GM23338 (cell line): ENCODE data around the gene MRTFA.

Experiments used
- CREB1 ChIP-seq: fragments of 250-450 bp; sonication (Bioruptor Pico); IDR thresholded peaks from 2 replicates; pipeline ENCODE4 v1.5.0; 2020; ENCODE audit warnings: low read depth, mild to moderate bottlenecking, moderate library complexity
- EZH2 ChIP-seq: fragments of 200-600 bp; sonication (generic); IDR thresholded peaks from one replicate; pipeline ENCODE4 v1.8.0; 2017; ENCODE audit warnings: antibody characterized with exemption, mild to moderate bottlenecking, low read depth; ENCODE audit not compliant: unreplicated experiment
- EZH2phosphoT487 ChIP-seq: fragments of 200-600 bp; sonication (generic); IDR thresholded peaks from one replicate; pipeline ENCODE4 v1.8.1; 2018; ENCODE audit warnings: antibody characterized with exemption; ENCODE audit not compliant: unreplicated experiment
- NANOG ChIP-seq: IDR thresholded peaks from 2 replicates; pipeline ENCODE4 v1.6.1; 2016; ENCODE audit warnings: antibody characterized with exemption, borderline replicate concordance
- POLR2AphosphoS5 ChIP-seq: IDR thresholded peaks from 2 replicates; pipeline ENCODE4 v1.6.1; 2016; ENCODE audit warnings: antibody characterized with exemption, low read depth
- ZNF331 ChIP-seq: fragments of 250-450 bp; sonication (Bioruptor Pico); IDR thresholded peaks from 2 replicates; pipeline ENCODE4 v1.5.0; 2020; ENCODE audit warnings: low read depth, mild to moderate bottlenecking, moderate library complexity
- TF ChIP-seq, protein P1 (sequence below), 2 experiments: fragments of 200-600 bp in 1 of 2; sonication (generic) in 1 of 2; conservative IDR thresholded peaks; 2 replicates each; pipeline versions ENCODE4 v1.5.1 to v1.6.1; 2016 to 2017; ENCODE audit warnings: antibody characterized with exemption in 2 of 2, low read depth in 2 of 2, mild to moderate bottlenecking in 2 of 2, moderate library complexity in 1 of 2
- TF ChIP-seq, protein P2 (sequence below): fragments of 250-450 bp; sonication (Bioruptor Pico); IDR thresholded peaks from 2 replicates; pipeline ENCODE4 v1.5.0; 2020; ENCODE audit warnings: mild to moderate bottlenecking, moderate library complexity
- TF ChIP-seq, protein P3 (sequence below): IDR thresholded peaks from 2 replicates; pipeline ENCODE4 v1.6.1; 2016; ENCODE audit warnings: antibody characterized with exemption
- TF ChIP-seq, protein P4 (sequence below): IDR thresholded peaks from one replicate; pipeline ENCODE4 v1.6.1; 2018; ENCODE audit warnings: antibody characterized with exemption; ENCODE audit not compliant: unreplicated experiment

DNA sequence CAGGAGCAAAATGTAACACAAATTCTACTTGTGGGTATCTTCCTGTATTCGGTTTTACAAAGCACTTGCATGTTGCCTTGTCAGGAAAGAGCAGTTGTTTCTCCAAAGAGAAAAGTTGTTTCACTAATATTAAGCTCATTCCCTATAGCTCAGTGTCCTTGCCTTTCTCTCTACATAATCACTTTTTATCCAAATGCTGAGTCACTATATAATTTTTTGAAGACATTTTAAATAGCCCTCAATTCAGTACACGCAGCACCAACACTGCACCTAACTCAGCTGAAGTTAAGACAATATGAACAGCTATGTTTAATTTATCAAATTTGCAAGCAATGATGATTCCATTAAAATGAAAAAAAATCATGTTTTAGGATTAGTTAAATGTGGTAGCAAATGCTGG, 14.5 kb upstream of the MRTFA start:
- TF ChIP-seq, protein P1, sequence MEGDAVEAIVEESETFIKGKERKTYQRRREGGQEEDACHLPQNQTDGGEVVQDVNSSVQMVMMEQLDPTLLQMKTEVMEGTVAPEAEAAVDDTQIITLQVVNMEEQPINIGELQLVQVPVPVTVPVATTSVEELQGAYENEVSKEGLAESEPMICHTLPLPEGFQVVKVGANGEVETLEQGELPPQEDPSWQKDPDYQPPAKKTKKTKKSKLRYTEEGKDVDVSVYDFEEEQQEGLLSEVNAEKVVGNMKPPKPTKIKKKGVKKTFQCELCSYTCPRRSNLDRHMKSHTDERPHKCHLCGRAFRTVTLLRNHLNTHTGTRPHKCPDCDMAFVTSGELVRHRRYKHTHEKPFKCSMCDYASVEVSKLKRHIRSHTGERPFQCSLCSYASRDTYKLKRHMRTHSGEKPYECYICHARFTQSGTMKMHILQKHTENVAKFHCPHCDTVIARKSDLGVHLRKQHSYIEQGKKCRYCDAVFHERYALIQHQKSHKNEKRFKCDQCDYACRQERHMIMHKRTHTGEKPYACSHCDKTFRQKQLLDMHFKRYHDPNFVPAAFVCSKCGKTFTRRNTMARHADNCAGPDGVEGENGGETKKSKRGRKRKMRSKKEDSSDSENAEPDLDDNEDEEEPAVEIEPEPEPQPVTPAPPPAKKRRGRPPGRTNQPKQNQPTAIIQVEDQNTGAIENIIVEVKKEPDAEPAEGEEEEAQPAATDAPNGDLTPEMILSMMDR (conservative IDR thresholded peaks at IDR 0.05; ENCODE audit: low read depth in 2 of 2) = no peak
- TF ChIP-seq, protein P2, sequence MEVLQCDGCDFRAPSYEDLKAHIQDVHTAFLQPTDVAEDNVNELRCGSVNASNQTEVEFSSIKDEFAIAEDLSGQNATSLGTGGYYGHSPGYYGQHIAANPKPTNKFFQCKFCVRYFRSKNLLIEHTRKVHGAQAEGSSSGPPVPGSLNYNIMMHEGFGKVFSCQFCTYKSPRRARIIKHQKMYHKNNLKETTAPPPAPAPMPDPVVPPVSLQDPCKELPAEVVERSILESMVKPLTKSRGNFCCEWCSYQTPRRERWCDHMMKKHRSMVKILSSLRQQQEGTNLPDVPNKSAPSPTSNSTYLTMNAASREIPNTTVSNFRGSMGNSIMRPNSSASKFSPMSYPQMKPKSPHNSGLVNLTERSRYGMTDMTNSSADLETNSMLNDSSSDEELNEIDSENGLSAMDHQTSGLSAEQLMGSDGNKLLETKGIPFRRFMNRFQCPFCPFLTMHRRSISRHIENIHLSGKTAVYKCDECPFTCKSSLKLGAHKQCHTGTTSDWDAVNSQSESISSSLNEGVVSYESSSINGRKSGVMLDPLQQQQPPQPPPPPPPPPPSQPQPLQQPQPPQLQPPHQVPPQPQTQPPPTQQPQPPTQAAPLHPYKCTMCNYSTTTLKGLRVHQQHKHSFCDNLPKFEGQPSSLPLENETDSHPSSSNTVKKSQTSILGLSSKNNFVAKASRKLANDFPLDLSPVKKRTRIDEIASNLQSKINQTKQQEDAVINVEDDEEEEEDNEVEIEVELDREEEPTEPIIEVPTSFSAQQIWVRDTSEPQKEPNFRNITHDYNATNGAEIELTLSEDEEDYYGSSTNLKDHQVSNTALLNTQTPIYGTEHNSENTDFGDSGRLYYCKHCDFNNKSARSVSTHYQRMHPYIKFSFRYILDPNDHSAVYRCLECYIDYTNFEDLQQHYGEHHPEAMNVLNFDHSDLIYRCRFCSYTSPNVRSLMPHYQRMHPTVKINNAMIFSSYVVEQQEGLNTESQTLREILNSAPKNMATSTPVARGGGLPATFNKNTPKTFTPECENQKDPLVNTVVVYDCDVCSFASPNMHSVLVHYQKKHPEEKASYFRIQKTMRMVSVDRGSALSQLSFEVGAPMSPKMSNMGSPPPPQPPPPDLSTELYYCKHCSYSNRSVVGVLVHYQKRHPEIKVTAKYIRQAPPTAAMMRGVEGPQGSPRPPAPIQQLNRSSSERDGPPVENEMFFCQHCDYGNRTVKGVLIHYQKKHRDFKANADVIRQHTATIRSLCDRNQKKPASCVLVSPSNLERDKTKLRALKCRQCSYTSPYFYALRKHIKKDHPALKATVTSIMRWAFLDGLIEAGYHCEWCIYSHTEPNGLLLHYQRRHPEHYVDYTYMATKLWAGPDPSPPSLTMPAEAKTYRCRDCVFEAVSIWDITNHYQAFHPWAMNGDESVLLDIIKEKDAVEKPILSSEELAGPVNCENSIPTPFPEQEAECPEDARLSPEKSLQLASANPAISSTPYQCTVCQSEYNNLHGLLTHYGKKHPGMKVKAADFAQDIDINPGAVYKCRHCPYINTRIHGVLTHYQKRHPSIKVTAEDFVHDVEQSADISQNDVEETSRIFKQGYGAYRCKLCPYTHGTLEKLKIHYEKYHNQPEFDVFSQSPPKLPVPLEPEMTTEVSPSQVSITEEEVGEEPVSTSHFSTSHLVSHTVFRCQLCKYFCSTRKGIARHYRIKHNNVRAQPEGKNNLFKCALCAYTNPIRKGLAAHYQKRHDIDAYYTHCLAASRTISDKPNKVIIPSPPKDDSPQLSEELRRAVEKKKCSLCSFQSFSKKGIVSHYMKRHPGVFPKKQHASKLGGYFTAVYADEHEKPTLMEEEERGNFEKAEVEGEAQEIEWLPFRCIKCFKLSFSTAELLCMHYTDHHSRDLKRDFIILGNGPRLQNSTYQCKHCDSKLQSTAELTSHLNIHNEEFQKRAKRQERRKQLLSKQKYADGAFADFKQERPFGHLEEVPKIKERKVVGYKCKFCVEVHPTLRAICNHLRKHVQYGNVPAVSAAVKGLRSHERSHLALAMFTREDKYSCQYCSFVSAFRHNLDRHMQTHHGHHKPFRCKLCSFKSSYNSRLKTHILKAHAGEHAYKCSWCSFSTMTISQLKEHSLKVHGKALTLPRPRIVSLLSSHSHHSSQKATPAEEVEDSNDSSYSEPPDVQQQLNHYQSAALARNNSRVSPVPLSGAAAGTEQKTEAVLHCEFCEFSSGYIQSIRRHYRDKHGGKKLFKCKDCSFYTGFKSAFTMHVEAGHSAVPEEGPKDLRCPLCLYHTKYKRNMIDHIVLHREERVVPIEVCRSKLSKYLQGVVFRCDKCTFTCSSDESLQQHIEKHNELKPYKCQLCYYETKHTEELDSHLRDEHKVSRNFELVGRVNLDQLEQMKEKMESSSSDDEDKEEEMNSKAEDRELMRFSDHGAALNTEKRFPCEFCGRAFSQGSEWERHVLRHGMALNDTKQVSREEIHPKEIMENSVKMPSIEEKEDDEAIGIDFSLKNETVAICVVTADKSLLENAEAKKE = no peak
- no peak for TF ChIP-seq POLR2AphosphoS5
- TF ChIP-seq EZH2phosphoT487 = no peak
- no peak for TF ChIP-seq ZNF331
- TF ChIP-seq, protein P3, sequence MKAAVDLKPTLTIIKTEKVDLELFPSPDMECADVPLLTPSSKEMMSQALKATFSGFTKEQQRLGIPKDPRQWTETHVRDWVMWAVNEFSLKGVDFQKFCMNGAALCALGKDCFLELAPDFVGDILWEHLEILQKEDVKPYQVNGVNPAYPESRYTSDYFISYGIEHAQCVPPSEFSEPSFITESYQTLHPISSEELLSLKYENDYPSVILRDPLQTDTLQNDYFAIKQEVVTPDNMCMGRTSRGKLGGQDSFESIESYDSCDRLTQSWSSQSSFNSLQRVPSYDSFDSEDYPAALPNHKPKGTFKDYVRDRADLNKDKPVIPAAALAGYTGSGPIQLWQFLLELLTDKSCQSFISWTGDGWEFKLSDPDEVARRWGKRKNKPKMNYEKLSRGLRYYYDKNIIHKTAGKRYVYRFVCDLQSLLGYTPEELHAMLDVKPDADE = no peak
- no peak for TF ChIP-seq CREB1 (CRISPR knock-in tag)
- no peak for TF ChIP-seq EZH2
- no peak for TF ChIP-seq NANOG
- TF ChIP-seq, protein P4, sequence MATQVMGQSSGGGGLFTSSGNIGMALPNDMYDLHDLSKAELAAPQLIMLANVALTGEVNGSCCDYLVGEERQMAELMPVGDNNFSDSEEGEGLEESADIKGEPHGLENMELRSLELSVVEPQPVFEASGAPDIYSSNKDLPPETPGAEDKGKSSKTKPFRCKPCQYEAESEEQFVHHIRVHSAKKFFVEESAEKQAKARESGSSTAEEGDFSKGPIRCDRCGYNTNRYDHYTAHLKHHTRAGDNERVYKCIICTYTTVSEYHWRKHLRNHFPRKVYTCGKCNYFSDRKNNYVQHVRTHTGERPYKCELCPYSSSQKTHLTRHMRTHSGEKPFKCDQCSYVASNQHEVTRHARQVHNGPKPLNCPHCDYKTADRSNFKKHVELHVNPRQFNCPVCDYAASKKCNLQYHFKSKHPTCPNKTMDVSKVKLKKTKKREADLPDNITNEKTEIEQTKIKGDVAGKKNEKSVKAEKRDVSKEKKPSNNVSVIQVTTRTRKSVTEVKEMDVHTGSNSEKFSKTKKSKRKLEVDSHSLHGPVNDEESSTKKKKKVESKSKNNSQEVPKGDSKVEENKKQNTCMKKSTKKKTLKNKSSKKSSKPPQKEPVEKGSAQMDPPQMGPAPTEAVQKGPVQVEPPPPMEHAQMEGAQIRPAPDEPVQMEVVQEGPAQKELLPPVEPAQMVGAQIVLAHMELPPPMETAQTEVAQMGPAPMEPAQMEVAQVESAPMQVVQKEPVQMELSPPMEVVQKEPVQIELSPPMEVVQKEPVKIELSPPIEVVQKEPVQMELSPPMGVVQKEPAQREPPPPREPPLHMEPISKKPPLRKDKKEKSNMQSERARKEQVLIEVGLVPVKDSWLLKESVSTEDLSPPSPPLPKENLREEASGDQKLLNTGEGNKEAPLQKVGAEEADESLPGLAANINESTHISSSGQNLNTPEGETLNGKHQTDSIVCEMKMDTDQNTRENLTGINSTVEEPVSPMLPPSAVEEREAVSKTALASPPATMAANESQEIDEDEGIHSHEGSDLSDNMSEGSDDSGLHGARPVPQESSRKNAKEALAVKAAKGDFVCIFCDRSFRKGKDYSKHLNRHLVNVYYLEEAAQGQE = no peak
